ENCODE data around the gene CSNK2A1. TPM values are rescaled to one million over a fixed set of nuclear protein-coding genes. Genes with fewer than 3 reads are reported as not detected.

CSNK2A1 gene
- total and polyA plus RNA-seq, 4 donors: 17.0 to 60.3 (median 39.7) TPM

DNA sequence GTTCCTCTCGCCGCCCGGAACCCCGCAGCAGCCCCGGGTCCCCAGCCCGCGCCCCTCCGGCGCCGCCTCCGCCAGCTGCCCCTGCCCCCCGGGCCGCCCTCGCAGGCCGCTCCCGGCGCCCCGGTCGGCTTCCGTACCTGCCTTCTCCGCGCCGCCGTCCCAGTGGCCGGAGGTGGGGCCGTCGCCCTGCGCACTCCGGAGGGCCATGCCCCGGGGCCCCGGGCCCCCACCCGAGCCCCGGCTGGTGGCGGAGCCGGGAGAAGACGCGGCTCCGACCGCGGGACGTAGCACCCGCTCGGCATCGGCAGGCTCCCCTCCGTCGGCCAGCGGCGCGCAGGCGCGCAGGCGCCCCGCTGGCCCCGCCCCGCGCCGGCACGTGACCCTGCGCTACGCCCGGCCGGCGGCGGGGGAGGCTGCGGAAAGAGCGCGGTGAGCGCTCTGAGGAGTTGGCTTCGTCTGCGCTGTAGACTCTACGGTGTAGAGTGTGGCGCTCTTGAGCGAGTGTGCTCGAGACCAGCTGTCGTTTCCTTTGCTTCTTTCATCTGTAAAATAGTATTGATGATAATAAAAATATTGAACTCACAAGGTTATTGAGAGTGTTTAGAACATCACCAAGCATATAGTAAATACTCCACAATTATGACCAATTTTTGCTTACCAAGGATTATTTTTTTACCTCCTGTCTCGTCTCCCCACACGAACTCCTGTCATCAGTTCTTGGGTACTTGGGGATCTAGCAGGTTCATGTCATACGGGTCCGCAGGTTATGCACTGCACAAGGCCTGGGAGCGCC lies 81.2 kb downstream of the CSNK2A1 start, which contains the start of gene TBC1D20:
Gene TBC1D20 (minus strand): TSS at position 335 of the 793 bp plus-strand sequence. CDS start 128 bp downstream, at position 207.
- H3K27me3 ChIP-seq (ENCODE audit: control insufficient read depth in 4 of 4, insufficient read depth in 4 of 4, low read length in 3 of 4): no peaks in the 10 kb centered on the region
- 1% methylated on average over 80 of the region's 80 CpGs for WGBS
- peaks cover 0 to 23% (median 16%) of the 10 kb centered on the region in 4 donors for H3K4me1 ChIP-seq (ENCODE audit: control insufficient read depth in 4 of 4, insufficient read depth in 4 of 4, low read length in 3 of 4)
- peaks cover 0 to under 1% (median 0%) of the 10 kb centered on the region in 4 donors for H3K9me3 ChIP-seq (ENCODE audit: control insufficient read depth in 4 of 4, low read length in 3 of 4)
- H3K27ac ChIP-seq (ENCODE audit: low read depth in 1 of 2, low read length in 2 of 2): peak within 1 kb of the TSS; percentile 86 to 87
- DNase-seq (ENCODE audit: low spot score): peak; percentile 85
- TF ChIP-seq, protein P1, sequence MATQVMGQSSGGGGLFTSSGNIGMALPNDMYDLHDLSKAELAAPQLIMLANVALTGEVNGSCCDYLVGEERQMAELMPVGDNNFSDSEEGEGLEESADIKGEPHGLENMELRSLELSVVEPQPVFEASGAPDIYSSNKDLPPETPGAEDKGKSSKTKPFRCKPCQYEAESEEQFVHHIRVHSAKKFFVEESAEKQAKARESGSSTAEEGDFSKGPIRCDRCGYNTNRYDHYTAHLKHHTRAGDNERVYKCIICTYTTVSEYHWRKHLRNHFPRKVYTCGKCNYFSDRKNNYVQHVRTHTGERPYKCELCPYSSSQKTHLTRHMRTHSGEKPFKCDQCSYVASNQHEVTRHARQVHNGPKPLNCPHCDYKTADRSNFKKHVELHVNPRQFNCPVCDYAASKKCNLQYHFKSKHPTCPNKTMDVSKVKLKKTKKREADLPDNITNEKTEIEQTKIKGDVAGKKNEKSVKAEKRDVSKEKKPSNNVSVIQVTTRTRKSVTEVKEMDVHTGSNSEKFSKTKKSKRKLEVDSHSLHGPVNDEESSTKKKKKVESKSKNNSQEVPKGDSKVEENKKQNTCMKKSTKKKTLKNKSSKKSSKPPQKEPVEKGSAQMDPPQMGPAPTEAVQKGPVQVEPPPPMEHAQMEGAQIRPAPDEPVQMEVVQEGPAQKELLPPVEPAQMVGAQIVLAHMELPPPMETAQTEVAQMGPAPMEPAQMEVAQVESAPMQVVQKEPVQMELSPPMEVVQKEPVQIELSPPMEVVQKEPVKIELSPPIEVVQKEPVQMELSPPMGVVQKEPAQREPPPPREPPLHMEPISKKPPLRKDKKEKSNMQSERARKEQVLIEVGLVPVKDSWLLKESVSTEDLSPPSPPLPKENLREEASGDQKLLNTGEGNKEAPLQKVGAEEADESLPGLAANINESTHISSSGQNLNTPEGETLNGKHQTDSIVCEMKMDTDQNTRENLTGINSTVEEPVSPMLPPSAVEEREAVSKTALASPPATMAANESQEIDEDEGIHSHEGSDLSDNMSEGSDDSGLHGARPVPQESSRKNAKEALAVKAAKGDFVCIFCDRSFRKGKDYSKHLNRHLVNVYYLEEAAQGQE (IDR thresholded peaks at IDR 0.05): peak; percentile 23
- TF ChIP-seq EGR1 (IDR thresholded peaks at IDR 0.05; ENCODE audit: low read depth in 2 of 2) (peak; percentile 89 to 97), JUND (IDR thresholded peaks at IDR 0.05) (no peak), FOXA2 (IDR thresholded peaks at IDR 0.05) (no peak), RXRA (IDR thresholded peaks at IDR 0.05) (no peak), RAD21 (IDR thresholded peaks at IDR 0.05) (peak; percentile 22 to 33), HNF4G (IDR thresholded peaks at IDR 0.05) (no peak), YY1 (IDR thresholded peaks at IDR 0.05) (peak; percentile 13), SP1 (IDR thresholded peaks at IDR 0.05) (peak; percentile 19), TAF1 (conservative IDR thresholded peaks at IDR 0.05) (no peak)
- TF ChIP-seq, protein P2, sequence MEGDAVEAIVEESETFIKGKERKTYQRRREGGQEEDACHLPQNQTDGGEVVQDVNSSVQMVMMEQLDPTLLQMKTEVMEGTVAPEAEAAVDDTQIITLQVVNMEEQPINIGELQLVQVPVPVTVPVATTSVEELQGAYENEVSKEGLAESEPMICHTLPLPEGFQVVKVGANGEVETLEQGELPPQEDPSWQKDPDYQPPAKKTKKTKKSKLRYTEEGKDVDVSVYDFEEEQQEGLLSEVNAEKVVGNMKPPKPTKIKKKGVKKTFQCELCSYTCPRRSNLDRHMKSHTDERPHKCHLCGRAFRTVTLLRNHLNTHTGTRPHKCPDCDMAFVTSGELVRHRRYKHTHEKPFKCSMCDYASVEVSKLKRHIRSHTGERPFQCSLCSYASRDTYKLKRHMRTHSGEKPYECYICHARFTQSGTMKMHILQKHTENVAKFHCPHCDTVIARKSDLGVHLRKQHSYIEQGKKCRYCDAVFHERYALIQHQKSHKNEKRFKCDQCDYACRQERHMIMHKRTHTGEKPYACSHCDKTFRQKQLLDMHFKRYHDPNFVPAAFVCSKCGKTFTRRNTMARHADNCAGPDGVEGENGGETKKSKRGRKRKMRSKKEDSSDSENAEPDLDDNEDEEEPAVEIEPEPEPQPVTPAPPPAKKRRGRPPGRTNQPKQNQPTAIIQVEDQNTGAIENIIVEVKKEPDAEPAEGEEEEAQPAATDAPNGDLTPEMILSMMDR (IDR thresholded peaks at IDR 0.05; ENCODE audit: low read depth, low read length, missing input control): peak; percentile 1
- peak within 1 kb of the TSS; percentile 61 to 84 for H3K9ac ChIP-seq (ENCODE audit: low read depth in 1 of 2, low read length in 2 of 2)
- H3K4me3 ChIP-seq (ENCODE audit: low read depth in 1 of 3, low read length in 3 of 3): peak within 1 kb of the TSS; percentile 51 to 99 (median 66)
- H3K36me3 ChIP-seq (ENCODE audit: control insufficient read depth in 4 of 4, insufficient read depth in 3 of 4, low read depth in 1 of 4, low read length in 3 of 4): no peaks in the 10 kb centered on the region

DNA sequence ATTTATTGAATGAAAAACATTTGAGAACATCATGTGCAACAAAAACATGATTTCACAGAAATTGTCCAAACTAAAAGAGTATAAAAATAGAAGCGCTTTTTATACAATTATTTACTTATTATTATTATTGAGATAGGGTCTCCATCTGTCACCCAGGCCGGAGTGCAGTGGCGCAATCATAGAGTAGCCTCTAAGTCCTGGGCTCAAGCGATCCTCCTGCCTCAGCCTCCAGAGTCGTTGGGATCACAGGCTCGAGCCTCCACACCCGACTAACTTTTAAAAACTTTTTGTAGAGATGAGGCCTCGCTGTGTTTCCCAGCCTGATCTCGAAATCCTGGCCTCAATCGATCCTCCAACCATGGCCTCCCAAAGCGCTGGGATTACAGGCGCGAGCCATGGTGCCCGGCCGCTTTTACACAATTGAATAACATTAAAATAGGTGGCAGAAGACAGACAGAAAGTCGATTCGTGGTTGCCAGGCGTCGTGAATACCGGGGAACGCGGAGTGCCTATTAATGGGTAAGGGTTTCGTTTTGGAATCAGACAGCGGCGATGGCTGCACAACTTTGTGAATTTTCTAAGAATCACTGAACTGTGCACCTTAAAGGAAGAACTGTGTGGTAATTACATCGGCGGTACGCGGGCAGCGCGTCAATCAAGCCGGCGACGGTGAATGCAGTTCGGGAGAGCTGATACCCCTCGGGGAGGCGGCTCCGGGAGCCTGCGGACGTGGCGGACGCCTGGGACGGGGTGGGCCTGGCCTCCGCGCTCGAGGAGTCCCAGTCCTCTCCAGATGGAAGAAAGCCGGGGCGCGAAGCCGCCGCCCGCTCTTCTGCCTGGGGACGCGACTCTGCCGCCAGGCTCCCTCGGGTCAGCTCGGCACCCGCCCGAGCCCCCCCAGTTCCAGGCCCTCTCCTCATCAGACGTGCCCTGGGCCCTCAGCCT lies 82.1 kb downstream of the CSNK2A1 start:
- peak; percentile 74 for DNase-seq (ENCODE audit: low spot score)
- H3K36me3 ChIP-seq (ENCODE audit: control insufficient read depth in 4 of 4, insufficient read depth in 3 of 4, low read depth in 1 of 4, low read length in 3 of 4): no peaks in the 10 kb centered on the region
- peak overlapping the region; percentile 49 to 61 for H3K9ac ChIP-seq (ENCODE audit: low read depth in 1 of 2, low read length in 2 of 2)
- H3K9me3 ChIP-seq (ENCODE audit: control insufficient read depth in 4 of 4, low read length in 3 of 4): no peaks in the 10 kb centered on the region
- TF ChIP-seq YY1 (IDR thresholded peaks at IDR 0.05): peak; percentile 68
- TF ChIP-seq NR2F2 (IDR thresholded peaks at IDR 0.05): no peak
- peak overlapping the region; percentile 51 to 99 (median 66) for H3K4me3 ChIP-seq (ENCODE audit: low read depth in 1 of 3, low read length in 3 of 3)
- H3K4me1 ChIP-seq (ENCODE audit: control insufficient read depth in 4 of 4, insufficient read depth in 4 of 4, low read length in 3 of 4): peaks cover 0 to 23% (median 16%) of the 10 kb centered on the region in 4 donors
- peak overlapping the region; percentile 86 to 87 for H3K27ac ChIP-seq (ENCODE audit: low read depth in 1 of 2, low read length in 2 of 2)
- H3K27me3 ChIP-seq (ENCODE audit: control insufficient read depth in 4 of 4, insufficient read depth in 4 of 4, low read length in 3 of 4): no peaks in the 10 kb centered on the region
- WGBS: 7% methylated on average over 60 of the region's 60 CpGs
